NK-92 treated with Interleukin-12 subunit alpha and Interleukin-12 subunit beta, amount 100 ng/mL, for 24 hours (cell line): ENCODE results near the gene LHPP.

Experiments
- DNase-seq: peaks from one replicate; lab custom pipeline; 2025; lab: John Stamatoyannopoulos, UW

The LHPP gene

GRCh38 chr10:124625831-124626238 is 164.2 kb downstream of the LHPP start:
- DNase-seq: no peak

- DNase-seq: no peak
Measured at GRCh38 chr10:124626759-124627380, 165.2 kb downstream of the LHPP start.

- no peak for DNase-seq
Measured at GRCh38 chr10:124627866-124628675, 166.4 kb downstream of the LHPP start.

GRCh38 chr10:124628676-124629021 is 167.0 kb downstream of the LHPP start:
- DNase-seq: no peak

- DNase-seq: no peak
Measured at GRCh38 chr10:124629415-124629814, 167.8 kb downstream of the LHPP start.

- DNase-seq: no peak
Measured at GRCh38 chr10:124629842-124630241, 168.2 kb downstream of the LHPP start.

GRCh38 chr10:124630551-124630950 is 168.9 kb downstream of the LHPP start:
- no peak for DNase-seq

- DNase-seq: no peak
Measured at GRCh38 chr10:124632064-124632531, 170.5 kb downstream of the LHPP start.

GRCh38 chr10:124632566-124632965 is 170.9 kb downstream of the LHPP start:
- DNase-seq: no peak

- no peak for DNase-seq
Measured at GRCh38 chr10:124636271-124636995, 174.8 kb downstream of the LHPP start.

- no peak for DNase-seq
Measured at GRCh38 chr10:124637091-124637700, 175.6 kb downstream of the LHPP start.

- DNase-seq: no peak
Measured at GRCh38 chr10:124637746-124638145, 176.1 kb downstream of the LHPP start.

GRCh38 chr10:124639206-124639605 is 177.6 kb downstream of the LHPP start:
- DNase-seq: no peak

- DNase-seq: no peak
Measured at GRCh38 chr10:124639646-124640045, 178.0 kb downstream of the LHPP start.

GRCh38 chr10:124640056-124640455 is 178.4 kb downstream of the LHPP start:
- no peak for DNase-seq

GRCh38 chr10:124640538-124641231 is 179.1 kb downstream of the LHPP start:
- no peak for DNase-seq

GRCh38 chr10:124641282-124642087 is 179.9 kb downstream of the LHPP start:
- no peak for DNase-seq

GRCh38 chr10:124642088-124642710 is 180.6 kb downstream of the LHPP start:
- DNase-seq: no peak

- DNase-seq: no peak
Measured at GRCh38 chr10:124643330-124644009, 181.8 kb downstream of the LHPP start.

GRCh38 chr10:124644236-124644635 is 182.6 kb downstream of the LHPP start:
- no peak for DNase-seq
